Measurements from ENCODE around the gene ALDH3B2.
"Not testable (repeated sequence)": the region's sequence is repeated elsewhere in the genome, so short reads cannot be mapped to it uniquely, and the experiment has no call there.

ALDH3B2 gene

GRCh38 chr11:67700141-67700540 lies 25.7 kb upstream of the ALDH3B2 start:
- H3K4me1 ChIP-seq (ENCODE audit: control insufficient read depth, insufficient read depth, low read length), result no peaks in the 10 kb centered on the region
- no peaks in the 10 kb centered on the region for H3K9me3 ChIP-seq (ENCODE audit: control insufficient read depth, insufficient read depth, low read length)
- no peak overlapping the region for H3K4me3 ChIP-seq (ENCODE audit: low read depth, low read length)

GRCh38 chr11:67699521-67699920 lies 25.1 kb upstream of the ALDH3B2 start:
- Histone ChIP-seq H3K27me3 (ENCODE audit: control insufficient read depth, insufficient read depth, low read length) (no peaks in the 10 kb centered on the region), H3K36me3 (ENCODE audit: control insufficient read depth, insufficient read depth, low read length) (no peaks in the 10 kb centered on the region), H3K4me1 (ENCODE audit: control insufficient read depth, insufficient read depth, low read length) (no peaks in the 10 kb centered on the region), H3K9ac (ENCODE audit: low read depth, low read length) (no peak overlapping the region), H3K9me3 (ENCODE audit: control insufficient read depth, insufficient read depth, low read length) (no peaks in the 10 kb centered on the region), H3K4me3 (ENCODE audit: low read depth, low read length) (no peak overlapping the region)

More at GRCh38 chr11:67700141-67700540, 25.7 kb upstream of the ALDH3B2 start:
- no peaks in the 10 kb centered on the region for H3K36me3 ChIP-seq (ENCODE audit: control insufficient read depth, insufficient read depth, low read length)
- H3K27me3 ChIP-seq (ENCODE audit: control insufficient read depth, insufficient read depth, low read length), result no peaks in the 10 kb centered on the region
- H3K9ac ChIP-seq (ENCODE audit: low read depth, low read length), result no peak overlapping the region

GRCh38 chr11:67698247-67698646 lies 23.8 kb upstream of the ALDH3B2 start:
- no peaks in the 10 kb centered on the region for H3K27me3 ChIP-seq (ENCODE audit: control insufficient read depth, insufficient read depth, low read length)

GRCh38 chr11:67697846-67698245 lies 23.4 kb upstream of the ALDH3B2 start:
- no peaks in the 10 kb centered on the region for H3K36me3 ChIP-seq (ENCODE audit: control insufficient read depth, insufficient read depth, low read length)
- H3K27me3 ChIP-seq (ENCODE audit: control insufficient read depth, insufficient read depth, low read length), result no peaks in the 10 kb centered on the region
- no peak overlapping the region for H3K9ac ChIP-seq (ENCODE audit: low read depth, low read length)
- H3K4me1 ChIP-seq (ENCODE audit: control insufficient read depth, insufficient read depth, low read length), result no peaks in the 10 kb centered on the region
- H3K4me3 ChIP-seq (ENCODE audit: low read depth, low read length), result no peak overlapping the region
- H3K9me3 ChIP-seq (ENCODE audit: control insufficient read depth, insufficient read depth, low read length), result no peaks in the 10 kb centered on the region

More at GRCh38 chr11:67698247-67698646, 23.8 kb upstream of the ALDH3B2 start:
- Histone ChIP-seq H3K36me3 (ENCODE audit: control insufficient read depth, insufficient read depth, low read length) (no peaks in the 10 kb centered on the region), H3K9ac (ENCODE audit: low read depth, low read length) (no peak overlapping the region), H3K4me3 (ENCODE audit: low read depth, low read length) (no peak overlapping the region), H3K9me3 (ENCODE audit: control insufficient read depth, insufficient read depth, low read length) (no peaks in the 10 kb centered on the region), H3K4me1 (ENCODE audit: control insufficient read depth, insufficient read depth, low read length) (no peaks in the 10 kb centered on the region)

GRCh38 chr11:67696998-67697397 lies 22.6 kb upstream of the ALDH3B2 start:
- H3K4me1 ChIP-seq (ENCODE audit: control insufficient read depth, insufficient read depth, low read length), result no peaks in the 10 kb centered on the region
- no peaks in the 10 kb centered on the region for H3K36me3 ChIP-seq (ENCODE audit: control insufficient read depth, insufficient read depth, low read length)
- H3K9ac ChIP-seq (ENCODE audit: low read depth, low read length), result no peak overlapping the region
- H3K9me3 ChIP-seq (ENCODE audit: control insufficient read depth, insufficient read depth, low read length), result no peaks in the 10 kb centered on the region
- no peak overlapping the region for H3K4me3 ChIP-seq (ENCODE audit: low read depth, low read length)
- H3K27me3 ChIP-seq (ENCODE audit: control insufficient read depth, insufficient read depth, low read length), result no peaks in the 10 kb centered on the region

GRCh38 chr11:67695606-67696005 lies 21.2 kb upstream of the ALDH3B2 start:
- no peaks in the 10 kb centered on the region for H3K27me3 ChIP-seq (ENCODE audit: control insufficient read depth, insufficient read depth, low read length)
- H3K4me1 ChIP-seq (ENCODE audit: control insufficient read depth, insufficient read depth, low read length), result no peaks in the 10 kb centered on the region
- H3K9ac ChIP-seq (ENCODE audit: low read depth, low read length), result no peak overlapping the region
- H3K9me3 ChIP-seq (ENCODE audit: control insufficient read depth, insufficient read depth, low read length), result no peaks in the 10 kb centered on the region
- H3K4me3 ChIP-seq (ENCODE audit: low read depth, low read length), result no peak overlapping the region
- no peaks in the 10 kb centered on the region for H3K36me3 ChIP-seq (ENCODE audit: control insufficient read depth, insufficient read depth, low read length)

- Histone ChIP-seq H3K9ac (ENCODE audit: low read depth, low read length) (no peak overlapping the region), H3K9me3 (ENCODE audit: control insufficient read depth, insufficient read depth, low read length) (no peaks in the 10 kb centered on the region), H3K27me3 (ENCODE audit: control insufficient read depth, insufficient read depth, low read length) (no peaks in the 10 kb centered on the region), H3K36me3 (ENCODE audit: control insufficient read depth, insufficient read depth, low read length) (no peaks in the 10 kb centered on the region), H3K4me1 (ENCODE audit: control insufficient read depth, insufficient read depth, low read length) (no peaks in the 10 kb centered on the region), H3K4me3 (ENCODE audit: low read depth, low read length) (no peak overlapping the region)
These were observed 20.6 kb upstream of the ALDH3B2 start for GRCh38 chr11:67694875-67695555.

- Histone ChIP-seq H3K4me3 (ENCODE audit: low read depth, low read length) (no peak overlapping the region), H3K4me1 (ENCODE audit: control insufficient read depth, insufficient read depth, low read length) (no peaks in the 10 kb centered on the region), H3K36me3 (ENCODE audit: control insufficient read depth, insufficient read depth, low read length) (no peaks in the 10 kb centered on the region), H3K9ac (ENCODE audit: low read depth, low read length) (no peak overlapping the region), H3K9me3 (ENCODE audit: control insufficient read depth, insufficient read depth, low read length) (no peaks in the 10 kb centered on the region), H3K27me3 (ENCODE audit: control insufficient read depth, insufficient read depth, low read length) (no peaks in the 10 kb centered on the region)
These were observed 16.7 kb upstream of the ALDH3B2 start for GRCh38 chr11:67691149-67691548.

GRCh38 chr11:67689178-67689577 lies 14.8 kb upstream of the ALDH3B2 start:
- Histone ChIP-seq H3K27me3 (ENCODE audit: control insufficient read depth, insufficient read depth, low read length) (no peaks in the 10 kb centered on the region), H3K9me3 (ENCODE audit: control insufficient read depth, insufficient read depth, low read length) (no peaks in the 10 kb centered on the region), H3K36me3 (ENCODE audit: control insufficient read depth, insufficient read depth, low read length) (no peaks in the 10 kb centered on the region), H3K9ac (ENCODE audit: low read depth, low read length) (no peak overlapping the region), H3K4me3 (ENCODE audit: low read depth, low read length) (no peak overlapping the region), H3K4me1 (ENCODE audit: control insufficient read depth, insufficient read depth, low read length) (no peaks in the 10 kb centered on the region)

- H3K9me3 ChIP-seq (ENCODE audit: control insufficient read depth, insufficient read depth, low read length), result no peaks in the 10 kb centered on the region
- H3K36me3 ChIP-seq (ENCODE audit: control insufficient read depth, insufficient read depth, low read length), result no peaks in the 10 kb centered on the region
- no peak overlapping the region for H3K4me3 ChIP-seq (ENCODE audit: low read depth, low read length)
- no peaks in the 10 kb centered on the region for H3K27me3 ChIP-seq (ENCODE audit: control insufficient read depth, insufficient read depth, low read length)
- no peak overlapping the region for H3K9ac ChIP-seq (ENCODE audit: low read depth, low read length)
- no peaks in the 10 kb centered on the region for H3K4me1 ChIP-seq (ENCODE audit: control insufficient read depth, insufficient read depth, low read length)
These were observed 13.6 kb upstream of the ALDH3B2 start for GRCh38 chr11:67687986-67688385.

- not testable (repeated sequence) for H3K27me3 ChIP-seq (ENCODE audit: control insufficient read depth, insufficient read depth, low read length); H3K4me1 ChIP-seq (ENCODE audit: control insufficient read depth, insufficient read depth, low read length); H3K9ac ChIP-seq (ENCODE audit: low read depth, low read length); H3K36me3 ChIP-seq (ENCODE audit: control insufficient read depth, insufficient read depth, low read length); H3K9me3 ChIP-seq (ENCODE audit: control insufficient read depth, insufficient read depth, low read length); H3K4me3 ChIP-seq (ENCODE audit: low read depth, low read length)
These were observed 11.4 kb upstream of the ALDH3B2 start for GRCh38 chr11:67685641-67686332.
